IMR-90 (cell line): ENCODE measurements around the gene L1CAM.

Experiments
- MXI1 ChIP-seq: IDR thresholded peaks from 2 replicates; pipeline ENCODE4 v1.6.1; 2012; ENCODE audit warnings: low read depth, mild to moderate bottlenecking, low read length, moderate library complexity, borderline replicate concordance
- POLR2A ChIP-seq: IDR thresholded peaks from 2 replicates; pipeline ENCODE4 v1.6.1; 2012; ENCODE audit warnings: mild to moderate bottlenecking, low read depth, low read length
- RCOR1 ChIP-seq: IDR thresholded peaks from 2 replicates; pipeline ENCODE4 v1.6.1; 2012; ENCODE audit warnings: mild to moderate bottlenecking, low read length, improper control_type of control experiment; ENCODE audit not compliant: insufficient replicate concordance
- RFX5 ChIP-seq: IDR thresholded peaks from 2 replicates; pipeline ENCODE4 v1.8.0; 2012; ENCODE audit warnings: low read depth, mild to moderate bottlenecking, low read length, moderate library complexity
- TF ChIP-seq, protein P1 (sequence below): conservative IDR thresholded peaks from 2 replicates; pipeline ENCODE4 v1.5.1; 2012; ENCODE audit warnings: mild to moderate bottlenecking, low read depth, low read length, improper control_type of control experiment
- TF ChIP-seq, protein P2 (sequence below): fragments of 150-350 bp; IDR thresholded peaks from 2 replicates; pipeline ENCODE4 v1.6.1; 2017; ENCODE audit warnings: mild to moderate bottlenecking, antibody characterized with exemption, low read length, low read depth

DNA sequence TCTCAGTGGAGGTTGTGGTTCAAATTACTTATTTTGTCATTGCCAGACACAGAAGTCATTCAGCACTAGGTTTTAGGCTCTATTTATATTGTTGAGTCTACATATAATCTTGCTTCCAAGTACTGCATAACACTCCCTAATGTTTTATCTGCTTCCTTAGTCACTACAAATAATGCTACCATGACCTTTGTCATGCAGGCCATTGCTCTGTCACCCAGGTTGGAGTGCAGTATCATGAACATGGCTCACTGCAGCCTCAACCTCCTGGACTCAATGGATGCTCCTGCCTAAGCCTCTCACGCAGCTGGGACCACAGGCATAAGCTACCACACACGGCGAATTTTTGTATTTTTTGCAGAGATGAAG lies 32.1 kb downstream of the L1CAM start:
- no peak for TF ChIP-seq RCOR1
- TF ChIP-seq, protein P1, sequence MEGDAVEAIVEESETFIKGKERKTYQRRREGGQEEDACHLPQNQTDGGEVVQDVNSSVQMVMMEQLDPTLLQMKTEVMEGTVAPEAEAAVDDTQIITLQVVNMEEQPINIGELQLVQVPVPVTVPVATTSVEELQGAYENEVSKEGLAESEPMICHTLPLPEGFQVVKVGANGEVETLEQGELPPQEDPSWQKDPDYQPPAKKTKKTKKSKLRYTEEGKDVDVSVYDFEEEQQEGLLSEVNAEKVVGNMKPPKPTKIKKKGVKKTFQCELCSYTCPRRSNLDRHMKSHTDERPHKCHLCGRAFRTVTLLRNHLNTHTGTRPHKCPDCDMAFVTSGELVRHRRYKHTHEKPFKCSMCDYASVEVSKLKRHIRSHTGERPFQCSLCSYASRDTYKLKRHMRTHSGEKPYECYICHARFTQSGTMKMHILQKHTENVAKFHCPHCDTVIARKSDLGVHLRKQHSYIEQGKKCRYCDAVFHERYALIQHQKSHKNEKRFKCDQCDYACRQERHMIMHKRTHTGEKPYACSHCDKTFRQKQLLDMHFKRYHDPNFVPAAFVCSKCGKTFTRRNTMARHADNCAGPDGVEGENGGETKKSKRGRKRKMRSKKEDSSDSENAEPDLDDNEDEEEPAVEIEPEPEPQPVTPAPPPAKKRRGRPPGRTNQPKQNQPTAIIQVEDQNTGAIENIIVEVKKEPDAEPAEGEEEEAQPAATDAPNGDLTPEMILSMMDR = no peak
- no peak for TF ChIP-seq MXI1
- TF ChIP-seq POLR2A = no peak
- TF ChIP-seq, protein P2, sequence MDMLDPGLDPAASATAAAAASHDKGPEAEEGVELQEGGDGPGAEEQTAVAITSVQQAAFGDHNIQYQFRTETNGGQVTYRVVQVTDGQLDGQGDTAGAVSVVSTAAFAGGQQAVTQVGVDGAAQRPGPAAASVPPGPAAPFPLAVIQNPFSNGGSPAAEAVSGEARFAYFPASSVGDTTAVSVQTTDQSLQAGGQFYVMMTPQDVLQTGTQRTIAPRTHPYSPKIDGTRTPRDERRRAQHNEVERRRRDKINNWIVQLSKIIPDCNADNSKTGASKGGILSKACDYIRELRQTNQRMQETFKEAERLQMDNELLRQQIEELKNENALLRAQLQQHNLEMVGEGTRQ = no peak
- TF ChIP-seq RFX5 = no peak
